Fibroblast of lung (primary cell): ENCODE data around the gene HEBP2. TPM values are rescaled to one million over a fixed set of nuclear protein-coding genes. Genes with fewer than 3 reads are reported as not detected.
"Not testable (repeated sequence)": the region's sequence is repeated elsewhere in the genome, so short reads cannot be mapped to it uniquely, and the experiment has no call there.

Source experiments
- DNase-seq, 2 donors: peaks; one replicate each; pipeline versions ENCODE4 v3.0.0 to v3.0.0-alpha.2; 2010; ENCODE audit warnings: low read depth in 2 of 2
- H2AFZ ChIP-seq: 2 replicates; pipeline ENCODE4 v1.5.1; 2012; ENCODE audit warnings: low read length, control low read depth, inconsistent platforms
- H3K27ac ChIP-seq: 2 replicates; pipeline ENCODE4 v1.5.1; 2011; ENCODE audit warnings: low read length, control low read depth; ENCODE audit not compliant: insufficient read depth
- H3K27me3 ChIP-seq: 2 replicates; pipeline ENCODE4 v1.5.1; 2011; ENCODE audit warnings: mild to moderate bottlenecking, low read length; ENCODE audit not compliant: control insufficient read depth, insufficient read depth
- H3K36me3 ChIP-seq: 2 replicates; pipeline ENCODE4 v1.5.1; 2011; ENCODE audit warnings: low read length; ENCODE audit not compliant: control insufficient read depth, insufficient read depth
- H3K4me1 ChIP-seq: 2 replicates; pipeline ENCODE4 v1.5.1; 2011; ENCODE audit warnings: low read length; ENCODE audit not compliant: control insufficient read depth, insufficient read depth; ENCODE audit errors: extremely low read depth
- H3K4me2 ChIP-seq: 2 replicates; pipeline ENCODE4 v1.5.1; 2011; ENCODE audit warnings: low read length, control low read depth; ENCODE audit not compliant: insufficient read depth; ENCODE audit errors: extremely low read depth
- H3K4me3 ChIP-seq, 4 experiments: fragments of 200-600 bp in 1 of 4; sonication (generic) in 1 of 4; replicated peaks in 1 of 4; 2 replicates each; pipeline ENCODE4 v1.5.1; 2011 to 2016; ENCODE audit warnings: low read length in 4 of 4, low read depth in 3 of 4, mild to moderate bottlenecking in 3 of 4, control low read depth in 2 of 4, inconsistent platforms in 1 of 4, mixed read lengths in 1 of 4; ENCODE audit not compliant: insufficient read depth in 1 of 4; ENCODE audit errors: control extremely low read depth in 1 of 4
- H3K79me2 ChIP-seq: 2 replicates; pipeline ENCODE4 v1.5.1; 2012; ENCODE audit warnings: mild to moderate bottlenecking, low read length, inconsistent platforms; ENCODE audit not compliant: control insufficient read depth, insufficient read depth
- H3K9ac ChIP-seq: 2 replicates; pipeline ENCODE4 v1.5.1; 2011; ENCODE audit warnings: mild to moderate bottlenecking, low read length, control low read depth; ENCODE audit not compliant: insufficient read depth
- H3K9me3 ChIP-seq: 2 replicates; pipeline ENCODE4 v1.5.1; 2012; ENCODE audit warnings: low read depth, low read length; ENCODE audit not compliant: control insufficient read depth, insufficient read depth
- H4K20me1 ChIP-seq: 2 replicates; pipeline ENCODE4 v1.5.1; 2011; ENCODE audit warnings: low read length; ENCODE audit not compliant: control insufficient read depth, insufficient read depth; ENCODE audit errors: extremely low read depth
- EZH2 ChIP-seq: IDR thresholded peaks from 2 replicates; pipeline ENCODE4 v1.5.1; 2012; ENCODE audit warnings: low read length, control low read depth, mild to moderate bottlenecking; ENCODE audit errors: missing control alignments
- polyA plus RNA-seq, 2 donors: library from polyadenylated mRNA; depleted of rRNA in 1 of 2; stranded (reverse) in 1 of 2; unstranded in 1 of 2; fragments of >200 nt; gene quantifications; 2 replicates each; pipeline ENCODE4 v1.2.1, GENCODE V29; 2011 to 2012; ENCODE audit warnings: missing spikeins in 1 of 2
- total RNA-seq: library from RNA; depleted of rRNA; stranded (reverse); fragments of >200 nt; gene quantifications from 2 replicates; pipeline ENCODE4 v1.2.1, GENCODE V29; 2014
- TF ChIP-seq, protein P1 (sequence below), 2 donors: IDR thresholded peaks in 1 of 2; conservative IDR thresholded peaks in 1 of 2; 1 replicate in 1 of 2; 2 replicates in 1 of 2; pipeline ENCODE4 v1.5.1; 2011 to 2012; ENCODE audit warnings: low read length in 2 of 2, control low read depth in 1 of 2, inconsistent platforms in 1 of 2, low read depth in 1 of 2, mild to moderate bottlenecking in 1 of 2

The HEBP2 gene
- total and polyA plus RNA-seq, 2 donors (not counting 1 experiment from before 2014, with no cell fraction given), result 21.5 to 30.0 TPM

DNA sequence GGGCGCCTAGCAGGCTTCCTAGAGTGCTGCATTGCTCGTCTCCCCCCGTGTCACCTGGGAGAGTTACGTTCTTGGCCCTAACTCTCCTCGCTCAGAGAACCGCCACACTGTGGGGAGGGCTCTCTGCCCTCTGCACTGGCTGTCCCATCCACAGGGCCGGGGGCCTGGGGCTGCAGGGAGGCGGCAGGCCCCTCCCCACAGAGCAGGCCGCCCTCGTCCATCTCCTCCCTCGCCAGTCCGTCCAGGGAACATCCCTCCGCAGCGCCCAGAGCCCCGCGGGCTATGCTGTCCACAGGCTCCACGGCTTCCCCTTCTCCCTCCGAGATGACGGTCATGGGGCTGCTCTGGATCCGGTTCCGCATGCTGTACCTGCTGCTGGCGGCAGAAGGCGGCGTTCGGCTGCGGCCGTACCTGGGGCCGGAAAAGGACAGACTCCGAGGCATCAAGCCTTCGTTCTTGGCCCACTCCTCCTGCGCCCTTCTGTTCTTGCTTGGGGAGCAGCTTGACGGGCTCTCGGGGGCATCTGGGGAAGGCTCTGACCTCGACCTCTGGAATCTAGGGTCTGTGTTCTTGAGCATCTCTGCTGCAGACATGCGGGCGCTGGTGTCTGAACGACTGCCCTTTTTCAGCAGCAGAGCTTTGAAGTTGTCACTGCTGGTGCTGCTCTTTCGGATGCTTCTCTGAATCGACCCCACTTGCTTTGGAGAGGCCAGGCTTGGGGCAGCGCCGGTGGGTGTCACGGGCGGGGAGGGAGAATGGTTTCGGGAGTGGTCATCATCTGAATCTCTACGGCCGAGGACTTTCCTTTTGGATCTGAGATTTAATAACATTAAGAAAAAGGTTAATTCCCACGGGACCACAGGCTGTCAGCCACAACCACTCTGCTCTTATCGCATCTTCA lies 20.2 kb downstream of the HEBP2 start:
- H3K36me3 ChIP-seq, result peaks cover 5% of the 10 kb centered on the region
- TF ChIP-seq, protein P1, sequence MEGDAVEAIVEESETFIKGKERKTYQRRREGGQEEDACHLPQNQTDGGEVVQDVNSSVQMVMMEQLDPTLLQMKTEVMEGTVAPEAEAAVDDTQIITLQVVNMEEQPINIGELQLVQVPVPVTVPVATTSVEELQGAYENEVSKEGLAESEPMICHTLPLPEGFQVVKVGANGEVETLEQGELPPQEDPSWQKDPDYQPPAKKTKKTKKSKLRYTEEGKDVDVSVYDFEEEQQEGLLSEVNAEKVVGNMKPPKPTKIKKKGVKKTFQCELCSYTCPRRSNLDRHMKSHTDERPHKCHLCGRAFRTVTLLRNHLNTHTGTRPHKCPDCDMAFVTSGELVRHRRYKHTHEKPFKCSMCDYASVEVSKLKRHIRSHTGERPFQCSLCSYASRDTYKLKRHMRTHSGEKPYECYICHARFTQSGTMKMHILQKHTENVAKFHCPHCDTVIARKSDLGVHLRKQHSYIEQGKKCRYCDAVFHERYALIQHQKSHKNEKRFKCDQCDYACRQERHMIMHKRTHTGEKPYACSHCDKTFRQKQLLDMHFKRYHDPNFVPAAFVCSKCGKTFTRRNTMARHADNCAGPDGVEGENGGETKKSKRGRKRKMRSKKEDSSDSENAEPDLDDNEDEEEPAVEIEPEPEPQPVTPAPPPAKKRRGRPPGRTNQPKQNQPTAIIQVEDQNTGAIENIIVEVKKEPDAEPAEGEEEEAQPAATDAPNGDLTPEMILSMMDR (conservative IDR thresholded peaks at IDR 0.05 in 1 of 2, IDR thresholded peaks at IDR 0.05 in 1 of 2; ENCODE audit: low read depth in 1 of 2, low read length in 2 of 2), result no peak
- no peak for TF ChIP-seq EZH2

DNA sequence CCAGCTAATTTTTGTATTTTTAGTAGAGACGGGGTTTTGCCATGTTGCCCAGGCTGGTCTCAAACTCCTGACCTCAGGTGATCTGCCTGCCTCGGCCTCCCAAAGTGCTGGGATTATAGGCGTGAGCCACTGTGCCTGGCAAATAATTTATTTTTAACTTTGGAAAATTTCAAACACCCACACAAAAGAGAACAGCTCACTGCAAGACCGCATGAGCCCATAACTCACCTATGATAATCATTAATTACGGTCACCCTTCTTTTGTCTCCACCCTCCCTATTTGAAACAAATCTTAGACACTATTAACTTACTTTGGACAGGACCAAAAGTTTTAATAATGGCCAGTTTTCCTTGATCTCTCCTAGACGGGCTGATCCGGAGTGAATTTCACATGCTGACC lies 21.2 kb downstream of the HEBP2 start:
- not testable (repeated sequence) for H3K27me3 ChIP-seq, H3K27ac ChIP-seq, H3K9me3 ChIP-seq, H2AFZ ChIP-seq, DNase-seq, H4K20me1 ChIP-seq, H3K36me3 ChIP-seq, H3K4me2 ChIP-seq, H3K9ac ChIP-seq, H3K4me3 ChIP-seq, H3K79me2 ChIP-seq, H3K4me1 ChIP-seq

More for the DNA sequence above, 20.2 kb downstream of the HEBP2 start:
- no peaks in the 10 kb centered on the region for H3K79me2 ChIP-seq
- no peak for DNase-seq
- no peak overlapping the region for H3K4me2 ChIP-seq
- no peak overlapping the region for H2AFZ ChIP-seq
- no peaks in the 10 kb centered on the region for H3K27me3 ChIP-seq
- no peak overlapping the region for H3K4me3 ChIP-seq
- H4K20me1 ChIP-seq, result no peaks in the 10 kb centered on the region
- no peaks in the 10 kb centered on the region for H3K9me3 ChIP-seq
- H3K4me1 ChIP-seq, result peaks cover 2% of the 10 kb centered on the region
- H3K9ac ChIP-seq, result no peak overlapping the region
- H3K27ac ChIP-seq, result no peak overlapping the region

- Histone ChIP-seq H2AFZ (no peak overlapping the region), H3K36me3 (peaks cover 4% of the 10 kb centered on the region), H3K79me2 (no peaks in the 10 kb centered on the region), H4K20me1 (no peaks in the 10 kb centered on the region), H3K9ac (no peak overlapping the region), H3K4me2 (no peak overlapping the region), H3K4me3 (no peak overlapping the region), H3K27me3 (no peaks in the 10 kb centered on the region), H3K9me3 (no peaks in the 10 kb centered on the region), H3K27ac (no peak overlapping the region), H3K4me1 (peaks cover 3% of the 10 kb centered on the region)
- TF ChIP-seq, protein P1 (conservative IDR thresholded peaks at IDR 0.05 in 1 of 2, IDR thresholded peaks at IDR 0.05 in 1 of 2; ENCODE audit: low read depth in 1 of 2, low read length in 2 of 2), result no peak
- TF ChIP-seq EZH2, result no peak
- no peak for DNase-seq
Measured at GRCh38 chr6:138426500-138427123, 22.6 kb downstream of the HEBP2 start.
